ENCODE measurements around the gene ZC3H18.

The ZC3H18 gene

GRCh38 chr16:88616320-88616719 lies 46.1 kb downstream of the ZC3H18 start:
- peaks cover 17% of the 10 kb centered on the region for H3K4me1 ChIP-seq (ENCODE audit: control insufficient read depth, insufficient read depth, low read length, poor library complexity, severe bottlenecking)
- no peak overlapping the region for H3K27ac ChIP-seq (ENCODE audit: insufficient read depth, low read length, poor library complexity, severe bottlenecking)
- peaks cover 25% of the 10 kb centered on the region for H3K36me3 ChIP-seq (ENCODE audit: control insufficient read depth, insufficient read depth, low read length)
- no peak for DNase-seq
- H3K27me3 ChIP-seq (replicated peaks; ENCODE audit: control insufficient read depth, insufficient read depth, low read length, poor library complexity, severe bottlenecking): no peaks in the 10 kb centered on the region
- H3K9me3 ChIP-seq (ENCODE audit: control insufficient read depth, low read length): no peaks in the 10 kb centered on the region
- no peak overlapping the region for H3K4me3 ChIP-seq (ENCODE audit: insufficient read depth, low read depth, low read length, poor library complexity, severe bottlenecking)

- Histone ChIP-seq H3K27me3 (replicated peaks; ENCODE audit: control insufficient read depth, insufficient read depth, low read length, poor library complexity, severe bottlenecking) (no peaks in the 10 kb centered on the region), H3K36me3 (ENCODE audit: control insufficient read depth, insufficient read depth, low read length) (peaks cover 21% of the 10 kb centered on the region), H3K4me3 (ENCODE audit: insufficient read depth, low read depth, low read length, poor library complexity, severe bottlenecking) (no peak overlapping the region), H3K9me3 (ENCODE audit: control insufficient read depth, low read length) (no peaks in the 10 kb centered on the region), H3K4me1 (ENCODE audit: control insufficient read depth, insufficient read depth, low read length, poor library complexity, severe bottlenecking) (peaks cover 20% of the 10 kb centered on the region), H3K27ac (ENCODE audit: insufficient read depth, low read length, poor library complexity, severe bottlenecking) (no peak overlapping the region)
- DNase-seq: no peak
Observed at GRCh38 chr16:88616736-88617135, 46.5 kb downstream of the ZC3H18 start.

- peaks cover 21% of the 10 kb centered on the region for H3K4me1 ChIP-seq (ENCODE audit: control insufficient read depth, insufficient read depth, low read length, poor library complexity, severe bottlenecking)
- H3K27ac ChIP-seq (ENCODE audit: insufficient read depth, low read length, poor library complexity, severe bottlenecking): no peak overlapping the region
- peaks cover 23% of the 10 kb centered on the region for H3K36me3 ChIP-seq (ENCODE audit: control insufficient read depth, insufficient read depth, low read length)
Observed at GRCh38 chr16:88617268-88618031, 47.2 kb downstream of the ZC3H18 start.

GRCh38 chr16:88618182-88618955 lies 48.2 kb downstream of the ZC3H18 start:
- H3K36me3 ChIP-seq (ENCODE audit: control insufficient read depth, insufficient read depth, low read length): peaks cover 24% of the 10 kb centered on the region
- no peaks in the 10 kb centered on the region for H3K27me3 ChIP-seq (replicated peaks; ENCODE audit: control insufficient read depth, insufficient read depth, low read length, poor library complexity, severe bottlenecking)
- no peaks in the 10 kb centered on the region for H3K9me3 ChIP-seq (ENCODE audit: control insufficient read depth, low read length)
- H3K4me1 ChIP-seq (ENCODE audit: control insufficient read depth, insufficient read depth, low read length, poor library complexity, severe bottlenecking): peaks cover 21% of the 10 kb centered on the region
- no peak overlapping the region for H3K4me3 ChIP-seq (ENCODE audit: insufficient read depth, low read depth, low read length, poor library complexity, severe bottlenecking)
- no peak for DNase-seq
- peak overlapping the region; percentile 79 for H3K27ac ChIP-seq (ENCODE audit: insufficient read depth, low read length, poor library complexity, severe bottlenecking)

More at GRCh38 chr16:88617268-88618031, 47.2 kb downstream of the ZC3H18 start:
- H3K9me3 ChIP-seq (ENCODE audit: control insufficient read depth, low read length): no peaks in the 10 kb centered on the region
- DNase-seq: no peak
- H3K27me3 ChIP-seq (replicated peaks; ENCODE audit: control insufficient read depth, insufficient read depth, low read length, poor library complexity, severe bottlenecking): no peaks in the 10 kb centered on the region
- no peak overlapping the region for H3K4me3 ChIP-seq (ENCODE audit: insufficient read depth, low read depth, low read length, poor library complexity, severe bottlenecking)

- no peak overlapping the region for H3K4me3 ChIP-seq (ENCODE audit: insufficient read depth, low read depth, low read length, poor library complexity, severe bottlenecking)
- no peak for DNase-seq
- peaks cover 21% of the 10 kb centered on the region for H3K4me1 ChIP-seq (ENCODE audit: control insufficient read depth, insufficient read depth, low read length, poor library complexity, severe bottlenecking)
- no peaks in the 10 kb centered on the region for H3K9me3 ChIP-seq (ENCODE audit: control insufficient read depth, low read length)
- H3K36me3 ChIP-seq (ENCODE audit: control insufficient read depth, insufficient read depth, low read length): peaks cover 31% of the 10 kb centered on the region
- H3K27me3 ChIP-seq (replicated peaks; ENCODE audit: control insufficient read depth, insufficient read depth, low read length, poor library complexity, severe bottlenecking): no peaks in the 10 kb centered on the region
- peak overlapping the region; percentile 79 for H3K27ac ChIP-seq (ENCODE audit: insufficient read depth, low read length, poor library complexity, severe bottlenecking)
Observed at GRCh38 chr16:88618956-88619667, 48.9 kb downstream of the ZC3H18 start.

- Histone ChIP-seq H3K36me3 (ENCODE audit: control insufficient read depth, insufficient read depth, low read length) (peaks cover 36% of the 10 kb centered on the region), H3K27me3 (replicated peaks; ENCODE audit: control insufficient read depth, insufficient read depth, low read length, poor library complexity, severe bottlenecking) (no peaks in the 10 kb centered on the region), H3K27ac (ENCODE audit: insufficient read depth, low read length, poor library complexity, severe bottlenecking) (peak overlapping the region; percentile 79), H3K4me1 (ENCODE audit: control insufficient read depth, insufficient read depth, low read length, poor library complexity, severe bottlenecking) (peaks cover 21% of the 10 kb centered on the region), H3K4me3 (ENCODE audit: insufficient read depth, low read depth, low read length, poor library complexity, severe bottlenecking) (no peak overlapping the region), H3K9me3 (ENCODE audit: control insufficient read depth, low read length) (no peaks in the 10 kb centered on the region)
- DNase-seq: peak; percentile 74 to 85 (median 79)
Observed at GRCh38 chr16:88619859-88620815, 49.9 kb downstream of the ZC3H18 start.

GRCh38 chr16:88622125-88622524 lies 51.9 kb downstream of the ZC3H18 start:
- no peaks in the 10 kb centered on the region for H3K27me3 ChIP-seq (replicated peaks; ENCODE audit: control insufficient read depth, insufficient read depth, low read length, poor library complexity, severe bottlenecking)
- DNase-seq: no peak
- peak overlapping the region; percentile 36 for H3K27ac ChIP-seq (ENCODE audit: insufficient read depth, low read length, poor library complexity, severe bottlenecking)
- peaks cover 21% of the 10 kb centered on the region for H3K4me1 ChIP-seq (ENCODE audit: control insufficient read depth, insufficient read depth, low read length, poor library complexity, severe bottlenecking)
- no peaks in the 10 kb centered on the region for H3K9me3 ChIP-seq (ENCODE audit: control insufficient read depth, low read length)
- H3K4me3 ChIP-seq (ENCODE audit: insufficient read depth, low read depth, low read length, poor library complexity, severe bottlenecking): no peak overlapping the region
- peaks cover 44% of the 10 kb centered on the region for H3K36me3 ChIP-seq (ENCODE audit: control insufficient read depth, insufficient read depth, low read length)

- Histone ChIP-seq H3K4me1 (ENCODE audit: control insufficient read depth, insufficient read depth, low read length, poor library complexity, severe bottlenecking) (peaks cover 21% of the 10 kb centered on the region), H3K36me3 (ENCODE audit: control insufficient read depth, insufficient read depth, low read length) (peaks cover 49% of the 10 kb centered on the region), H3K9me3 (ENCODE audit: control insufficient read depth, low read length) (no peaks in the 10 kb centered on the region), H3K4me3 (ENCODE audit: insufficient read depth, low read depth, low read length, poor library complexity, severe bottlenecking) (no peak overlapping the region), H3K27ac (ENCODE audit: insufficient read depth, low read length, poor library complexity, severe bottlenecking) (no peak overlapping the region), H3K27me3 (replicated peaks; ENCODE audit: control insufficient read depth, insufficient read depth, low read length, poor library complexity, severe bottlenecking) (no peaks in the 10 kb centered on the region)
- DNase-seq: no peak
Observed at GRCh38 chr16:88622866-88623265, 52.7 kb downstream of the ZC3H18 start.

- Histone ChIP-seq H3K4me1 (ENCODE audit: control insufficient read depth, insufficient read depth, low read length, poor library complexity, severe bottlenecking) (peaks cover 20% of the 10 kb centered on the region), H3K27ac (ENCODE audit: insufficient read depth, low read length, poor library complexity, severe bottlenecking) (no peak overlapping the region)
Observed at GRCh38 chr16:88623858-88624257, 53.7 kb downstream of the ZC3H18 start.

More at GRCh38 chr16:88623858-88624257, 53.7 kb downstream of the ZC3H18 start:
- Histone ChIP-seq H3K4me3 (ENCODE audit: insufficient read depth, low read depth, low read length, poor library complexity, severe bottlenecking) (no peak overlapping the region), H3K9me3 (ENCODE audit: control insufficient read depth, low read length) (no peaks in the 10 kb centered on the region), H3K36me3 (ENCODE audit: control insufficient read depth, insufficient read depth, low read length) (peaks cover 56% of the 10 kb centered on the region), H3K27me3 (replicated peaks; ENCODE audit: control insufficient read depth, insufficient read depth, low read length, poor library complexity, severe bottlenecking) (no peaks in the 10 kb centered on the region)
- DNase-seq: no peak

Measured in effector memory CD4-positive, alpha-beta T cell (primary cell).